ENCODE data around the gene CALN1. TPM values are rescaled to one million over a fixed set of nuclear protein-coding genes. Genes with fewer than 3 reads are reported as not detected.
"Not testable (repeated sequence)": the region's sequence is repeated elsewhere in the genome, so short reads cannot be mapped to it uniquely, and the experiment has no call there.

Gene CALN1
- total RNA-seq, 1 donor = under 0.01 TPM

DNA sequence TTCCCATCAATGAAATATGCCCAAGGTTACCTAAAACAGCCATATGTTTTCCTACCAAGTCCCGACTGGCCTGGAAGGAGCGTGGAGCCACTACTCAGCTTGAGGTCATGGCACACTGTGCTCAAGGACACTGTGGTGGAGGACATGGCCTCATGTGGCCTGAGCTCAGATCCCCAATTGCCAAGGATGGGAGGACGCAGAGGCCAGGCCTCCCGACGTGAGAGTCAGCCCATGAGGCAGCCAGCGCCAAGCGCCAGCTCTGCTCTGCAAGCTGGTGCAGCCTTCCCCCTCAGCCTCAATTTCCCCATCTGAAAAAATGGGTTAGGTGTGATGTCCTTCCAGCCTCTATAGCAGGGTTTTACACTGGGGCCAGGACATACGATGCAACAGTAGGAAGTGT is 302.6 kb downstream of the CALN1 start:
- Histone ChIP-seq H3K27me3 (ENCODE audit: insufficient read depth, low read length) (no peaks in the 10 kb centered on the region), H3K4me1 (ENCODE audit: insufficient read depth, low read length) (no peaks in the 10 kb centered on the region), H3K4me3 (ENCODE audit: low read length) (no peak overlapping the region), H3K9me3 (ENCODE audit: low read depth, low read length) (no peaks in the 10 kb centered on the region)

DNA sequence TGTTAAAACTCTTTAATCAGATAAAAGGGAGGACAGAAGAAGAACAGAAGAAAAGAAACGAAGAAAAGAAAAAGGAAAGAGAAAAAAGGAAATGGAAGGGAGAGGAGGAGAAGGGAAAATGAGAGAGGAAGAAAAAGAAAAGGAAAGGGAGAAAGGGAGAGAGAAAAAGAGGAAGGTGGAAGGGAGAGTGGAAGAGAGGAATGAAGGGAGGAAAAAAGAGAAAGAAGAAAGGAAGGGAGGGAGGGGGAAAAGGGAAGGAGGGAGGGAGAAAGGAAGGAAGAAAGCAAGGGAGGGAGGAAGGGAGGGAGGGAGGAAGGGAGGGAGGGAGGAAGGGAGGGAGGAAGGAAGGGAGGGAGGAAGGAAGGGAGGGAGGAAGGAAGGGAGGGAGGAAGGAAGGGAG is 305.7 kb downstream of the CALN1 start:
- Histone ChIP-seq H3K4me3 (ENCODE audit: low read length) (no peak overlapping the region), H3K27me3 (ENCODE audit: insufficient read depth, low read length) (no peaks in the 10 kb centered on the region), H3K4me1 (ENCODE audit: insufficient read depth, low read length) (no peaks in the 10 kb centered on the region), H3K9me3 (ENCODE audit: low read depth, low read length) (no peaks in the 10 kb centered on the region)

DNA sequence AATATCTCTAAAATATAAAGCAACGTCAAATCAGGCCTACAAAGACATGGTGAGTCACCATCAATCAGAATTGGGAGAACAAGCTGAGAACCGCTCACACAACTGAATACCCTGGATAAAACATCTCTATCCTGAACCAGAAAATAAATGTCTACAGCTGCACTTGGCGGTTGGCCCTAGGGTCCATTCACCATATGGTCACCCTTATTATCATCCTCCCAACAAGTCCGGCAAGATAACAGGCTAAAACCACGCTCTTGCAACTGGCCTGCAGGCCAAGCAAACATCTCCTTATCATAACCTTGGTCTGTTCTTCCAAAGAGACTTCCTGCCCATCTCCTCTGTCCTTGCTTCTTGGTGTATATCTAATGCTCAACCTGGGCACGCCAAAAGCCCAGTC is 310.7 kb downstream of the CALN1 start:
- H3K4me1 ChIP-seq (ENCODE audit: insufficient read depth, low read length) = no peaks in the 10 kb centered on the region
- no peaks in the 10 kb centered on the region for H3K27me3 ChIP-seq (ENCODE audit: insufficient read depth, low read length)

DNA sequence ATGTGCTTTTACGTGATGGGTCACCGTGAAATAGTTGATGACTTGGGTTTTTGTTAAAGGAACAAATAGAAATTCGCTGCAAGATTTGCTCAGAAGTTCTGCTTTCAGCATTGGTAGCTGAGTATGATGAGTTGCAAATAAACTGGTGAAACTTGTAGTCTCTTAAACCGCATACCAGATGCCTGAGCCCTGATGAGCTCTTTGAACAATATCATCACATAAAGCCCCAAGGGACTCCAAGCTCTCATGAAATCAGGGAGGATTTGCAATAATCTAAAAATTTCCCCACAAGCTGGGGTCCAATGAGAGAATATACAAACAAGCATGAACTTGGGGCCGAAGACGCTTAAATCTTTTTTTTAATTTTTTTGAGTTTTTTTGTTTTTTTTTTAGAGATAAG is 312.4 kb downstream of the CALN1 start:
- no peaks in the 10 kb centered on the region for H3K9me3 ChIP-seq (ENCODE audit: low read depth, low read length)
- no peaks in the 10 kb centered on the region for H3K27me3 ChIP-seq (ENCODE audit: insufficient read depth, low read length)
- H3K4me1 ChIP-seq (ENCODE audit: insufficient read depth, low read length) = no peaks in the 10 kb centered on the region
- H3K4me3 ChIP-seq (ENCODE audit: low read length) = no peak overlapping the region

More for the DNA sequence above, 310.7 kb downstream of the CALN1 start:
- no peak overlapping the region for H3K4me3 ChIP-seq (ENCODE audit: low read length)
- H3K9me3 ChIP-seq (ENCODE audit: low read depth, low read length) = no peaks in the 10 kb centered on the region

DNA sequence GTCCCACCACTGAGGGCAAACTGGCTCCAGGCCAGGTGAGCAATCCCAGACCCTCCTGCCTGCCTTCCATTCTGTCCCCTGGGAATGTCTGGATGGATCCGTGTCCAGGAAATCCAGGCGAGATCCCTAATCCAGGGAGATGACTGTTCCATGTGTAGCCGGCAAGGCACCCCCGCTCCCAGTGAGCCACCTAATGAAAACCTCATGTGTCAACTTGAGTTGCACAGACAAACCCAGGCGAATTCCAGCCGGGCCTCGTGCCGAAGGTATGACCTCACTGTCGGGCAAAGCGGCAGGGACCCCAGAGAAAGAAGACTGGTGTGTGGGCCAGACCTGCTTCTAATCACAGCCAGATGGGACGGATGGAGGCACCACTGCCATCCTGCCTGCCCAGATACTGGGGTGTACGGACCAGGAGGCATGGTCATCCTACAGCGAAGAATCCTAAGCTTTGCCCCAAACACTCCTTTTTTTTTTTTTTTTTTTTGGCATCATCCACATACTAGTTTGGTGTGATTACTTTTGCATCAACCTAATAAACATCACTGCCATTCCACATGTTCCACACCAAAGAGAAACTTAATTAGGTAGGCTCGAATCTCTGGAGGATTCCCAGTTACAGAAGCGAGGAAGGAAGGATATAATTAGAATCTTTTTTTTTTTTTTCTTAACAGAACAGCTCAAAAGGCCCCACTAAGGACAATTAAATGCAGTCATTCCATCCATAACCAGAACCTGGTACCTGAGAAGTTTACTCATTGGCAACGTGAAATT is 313.1 kb downstream of the CALN1 start:
- H3K4me1 ChIP-seq (ENCODE audit: insufficient read depth, low read length) = no peaks in the 10 kb centered on the region
- no peaks in the 10 kb centered on the region for H3K27me3 ChIP-seq (ENCODE audit: insufficient read depth, low read length)
- H3K4me3 ChIP-seq (ENCODE audit: low read length) = no peak overlapping the region
- H3K9me3 ChIP-seq (ENCODE audit: low read depth, low read length) = no peaks in the 10 kb centered on the region

DNA sequence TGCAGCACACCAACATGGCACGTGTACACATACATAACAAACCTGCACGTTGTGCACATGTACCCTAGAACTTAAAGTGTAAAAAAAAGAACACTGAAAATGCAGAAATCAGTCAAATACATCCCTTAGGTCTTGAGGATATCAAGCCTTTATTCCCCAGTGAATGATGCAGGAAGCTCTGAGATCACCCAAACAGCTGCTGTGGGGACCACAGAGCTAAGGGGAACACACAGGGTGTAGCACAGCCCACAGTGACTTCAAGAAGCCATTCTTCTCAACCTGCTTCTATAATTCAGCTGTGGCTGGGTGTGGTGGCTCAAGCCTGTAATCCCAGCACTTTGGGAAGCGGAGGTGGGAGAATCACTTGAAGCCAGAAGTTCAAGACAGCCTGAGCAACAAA is 314.9 kb downstream of the CALN1 start:
- Histone ChIP-seq H3K4me1 (ENCODE audit: insufficient read depth, low read length) (no peaks in the 10 kb centered on the region), H3K9me3 (ENCODE audit: low read depth, low read length) (no peaks in the 10 kb centered on the region), H3K27me3 (ENCODE audit: insufficient read depth, low read length) (no peaks in the 10 kb centered on the region), H3K4me3 (ENCODE audit: low read length) (no peak overlapping the region)

DNA sequence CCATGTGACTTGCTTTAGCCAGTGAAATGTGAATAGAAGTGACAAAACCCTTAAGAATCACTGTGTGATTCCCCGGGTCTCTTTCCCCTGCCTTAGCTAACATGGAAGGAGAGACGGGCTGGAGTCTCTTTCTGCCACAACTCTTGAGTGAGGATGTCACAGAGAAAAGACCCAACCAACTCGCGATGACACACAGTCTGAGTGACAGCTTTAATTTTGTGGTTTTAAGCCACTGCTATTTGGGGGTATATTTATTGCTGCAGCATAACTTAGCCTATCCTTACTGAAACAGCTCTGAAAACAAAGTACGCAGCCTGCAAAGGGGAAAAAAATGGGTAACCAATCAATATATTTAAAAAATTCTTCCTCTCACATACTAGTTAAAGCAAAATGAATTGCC is 319.4 kb downstream of the CALN1 start:
- no peaks in the 10 kb centered on the region for H3K27me3 ChIP-seq (ENCODE audit: insufficient read depth, low read length)
- H3K4me1 ChIP-seq (ENCODE audit: insufficient read depth, low read length) = no peaks in the 10 kb centered on the region
- H3K9me3 ChIP-seq (ENCODE audit: low read depth, low read length) = no peaks in the 10 kb centered on the region
- no peak overlapping the region for H3K4me3 ChIP-seq (ENCODE audit: low read length)

DNA sequence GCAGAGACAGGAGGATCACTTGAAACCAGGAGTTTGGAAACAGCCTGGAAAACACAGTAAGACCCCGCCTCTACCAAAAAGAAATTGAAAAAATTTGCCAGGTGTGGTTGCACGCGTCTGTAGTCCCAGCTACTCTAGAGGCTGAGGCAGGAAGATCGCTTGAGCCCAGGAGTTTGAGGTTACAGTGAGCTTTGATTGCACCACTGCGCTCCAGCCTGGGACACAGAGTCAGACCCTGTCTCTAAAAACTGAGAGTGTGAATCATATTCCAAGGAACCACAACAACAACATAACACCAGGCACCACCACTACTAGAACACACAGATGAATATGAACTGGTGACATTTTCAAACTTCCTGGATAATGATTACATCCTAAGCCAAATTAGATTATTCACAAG is 324.2 kb downstream of the CALN1 start:
- no peaks in the 10 kb centered on the region for H3K4me1 ChIP-seq (ENCODE audit: insufficient read depth, low read length)
- H3K9me3 ChIP-seq (ENCODE audit: low read depth, low read length) = no peaks in the 10 kb centered on the region
- H3K27me3 ChIP-seq (ENCODE audit: insufficient read depth, low read length) = no peaks in the 10 kb centered on the region
- no peak overlapping the region for H3K4me3 ChIP-seq (ENCODE audit: low read length)

DNA sequence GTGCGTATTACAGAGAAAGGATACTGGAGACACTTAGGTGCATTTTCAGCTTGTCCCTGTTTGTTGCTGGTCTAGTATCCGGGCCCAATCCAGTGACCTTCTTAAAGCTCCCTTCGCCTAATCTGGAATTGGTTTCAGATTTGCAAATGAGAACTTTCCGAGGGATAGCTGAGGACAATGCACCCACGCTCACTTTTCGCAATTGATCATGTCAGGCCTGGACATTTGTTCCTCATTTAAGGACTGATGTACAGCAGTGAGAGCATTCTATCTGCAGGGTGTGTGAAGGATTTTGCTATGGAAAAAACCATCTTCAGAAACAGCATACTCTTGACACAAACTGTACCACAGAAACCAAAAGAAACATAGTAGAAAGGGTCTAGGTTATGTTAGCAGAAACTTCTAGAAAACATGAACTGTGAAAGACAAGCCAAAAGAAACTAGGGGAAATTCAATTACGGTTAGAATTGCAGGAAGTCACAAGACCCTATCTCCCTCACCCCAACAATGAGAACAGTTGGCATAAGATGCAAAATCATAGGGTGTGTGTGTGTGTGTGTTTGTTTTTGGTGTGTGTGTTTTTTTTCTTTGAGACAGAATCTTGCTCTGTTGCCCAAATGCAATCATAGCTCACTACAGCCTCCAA is 331.1 kb downstream of the CALN1 start:
- Histone ChIP-seq H3K4me1 (ENCODE audit: insufficient read depth, low read length) (no peaks in the 10 kb centered on the region), H3K9me3 (ENCODE audit: low read depth, low read length) (no peaks in the 10 kb centered on the region), H3K27me3 (ENCODE audit: insufficient read depth, low read length) (no peaks in the 10 kb centered on the region), H3K4me3 (ENCODE audit: low read length) (no peak overlapping the region)

DNA sequence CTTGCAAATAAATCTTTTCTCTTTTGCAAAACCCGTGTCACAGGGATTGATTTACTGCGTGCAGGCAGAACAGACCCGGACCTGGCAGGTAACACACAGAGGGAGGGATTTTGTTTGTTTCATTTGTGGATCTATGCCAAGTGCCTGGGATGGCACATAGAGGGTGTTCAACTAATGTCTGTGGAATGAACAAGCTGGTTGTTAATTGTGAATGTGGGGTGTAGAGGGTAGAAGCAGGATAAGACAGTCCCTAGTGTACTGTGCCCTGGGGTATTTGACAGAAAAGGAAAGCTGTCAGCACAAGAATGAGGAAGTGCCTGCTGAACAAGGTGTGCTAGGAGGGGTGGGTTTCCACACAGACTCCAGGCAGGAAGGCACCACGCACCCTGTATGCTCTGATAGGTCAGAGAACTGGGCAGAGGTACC is 331.8 kb downstream of the CALN1 start:
- no peak overlapping the region for H3K4me3 ChIP-seq (ENCODE audit: low read length)
- H3K4me1 ChIP-seq (ENCODE audit: insufficient read depth, low read length) = no peaks in the 10 kb centered on the region
- no peaks in the 10 kb centered on the region for H3K27me3 ChIP-seq (ENCODE audit: insufficient read depth, low read length)
- no peaks in the 10 kb centered on the region for H3K9me3 ChIP-seq (ENCODE audit: low read depth, low read length)

DNA sequence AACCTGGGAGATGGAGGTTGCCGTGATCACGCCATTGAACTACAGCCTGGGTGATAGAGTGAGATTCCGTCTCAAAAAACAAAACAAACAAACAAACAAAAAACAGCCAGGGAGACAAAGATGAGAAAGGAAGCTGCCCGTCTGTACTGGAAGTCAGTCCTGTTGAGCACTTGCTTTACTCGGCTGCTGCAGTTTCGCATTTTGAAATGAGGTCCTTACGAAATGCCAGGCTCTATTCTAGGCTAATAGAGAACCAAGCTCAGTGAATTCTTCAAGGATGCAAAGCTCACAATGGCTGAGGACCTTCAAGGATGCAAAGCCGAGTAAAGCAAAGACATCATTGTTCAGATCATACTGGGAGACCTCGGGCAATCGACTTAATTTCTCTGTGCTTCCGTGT is 333.3 kb downstream of the CALN1 start:
- H3K4me1 ChIP-seq (ENCODE audit: insufficient read depth, low read length) = no peaks in the 10 kb centered on the region
- H3K9me3 ChIP-seq (ENCODE audit: low read depth, low read length) = no peaks in the 10 kb centered on the region
- no peak overlapping the region for H3K4me3 ChIP-seq (ENCODE audit: low read length)
- no peaks in the 10 kb centered on the region for H3K27me3 ChIP-seq (ENCODE audit: insufficient read depth, low read length)

DNA sequence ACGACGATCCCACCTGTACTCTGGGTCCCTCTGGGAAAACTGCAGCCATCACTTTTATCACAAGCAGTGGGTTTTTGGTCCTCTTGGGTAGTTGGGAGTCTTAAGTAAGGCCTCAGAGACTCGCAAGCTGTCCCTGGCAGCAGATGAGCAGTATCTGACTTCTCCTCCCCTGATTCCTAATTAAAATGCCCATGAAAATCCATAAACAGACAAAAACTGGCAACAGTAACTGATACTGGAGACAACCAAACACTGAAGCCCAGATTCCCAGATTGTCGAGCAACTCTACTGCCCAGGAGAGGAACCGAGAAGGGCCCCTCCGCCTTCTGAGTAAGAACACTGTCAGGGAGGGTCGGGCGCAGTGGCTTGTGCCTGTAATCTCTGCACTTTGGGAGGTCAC is 333.8 kb downstream of the CALN1 start:
- no peaks in the 10 kb centered on the region for H3K4me1 ChIP-seq (ENCODE audit: insufficient read depth, low read length)
- no peak overlapping the region for H3K4me3 ChIP-seq (ENCODE audit: low read length)
- H3K27me3 ChIP-seq (ENCODE audit: insufficient read depth, low read length) = no peaks in the 10 kb centered on the region
- H3K9me3 ChIP-seq (ENCODE audit: low read depth, low read length) = no peaks in the 10 kb centered on the region

DNA sequence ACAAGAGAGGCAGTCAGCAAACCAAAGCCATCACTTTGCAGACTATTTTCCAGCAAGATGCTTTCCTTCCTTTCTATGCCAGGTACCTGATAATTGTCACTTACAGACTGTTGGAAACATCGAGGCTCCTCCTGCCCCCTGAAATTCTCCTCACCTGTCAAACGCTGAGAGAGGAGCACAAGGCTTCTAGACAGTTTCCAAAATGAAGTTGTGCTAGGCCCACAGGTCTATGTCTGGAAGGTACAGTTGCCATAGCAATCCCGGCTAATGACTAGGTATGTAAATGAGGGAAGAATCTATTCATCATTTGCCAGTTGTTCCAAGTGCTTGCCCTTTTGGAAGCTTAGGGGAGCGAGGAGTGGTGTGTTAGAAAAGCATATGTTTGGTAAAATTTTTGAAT is 334.4 kb downstream of the CALN1 start:
- Histone ChIP-seq H3K27me3 (ENCODE audit: insufficient read depth, low read length) (no peaks in the 10 kb centered on the region), H3K4me3 (ENCODE audit: low read length) (no peak overlapping the region)

DNA sequence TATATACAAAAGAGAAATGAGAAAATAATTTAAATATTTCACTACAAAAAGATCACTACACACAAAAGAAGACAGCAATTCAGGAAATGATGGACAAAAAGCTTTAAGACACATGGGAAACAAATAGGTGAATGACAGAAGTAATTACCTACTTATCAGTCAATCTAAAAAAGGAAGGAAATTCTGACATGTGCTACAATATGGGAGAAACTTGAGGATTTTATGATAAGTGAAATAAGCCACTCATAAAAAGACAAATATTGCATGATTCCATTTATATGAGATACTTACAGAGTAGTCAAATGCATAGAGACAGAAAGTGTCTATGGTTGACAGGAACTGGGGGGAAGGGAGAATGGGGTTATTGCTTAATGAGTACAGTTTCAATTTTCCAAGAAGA is 339.2 kb downstream of the CALN1 start:
- Histone ChIP-seq H3K4me1 (ENCODE audit: insufficient read depth, low read length) (no peaks in the 10 kb centered on the region), H3K4me3 (ENCODE audit: low read length) (no peak overlapping the region), H3K9me3 (ENCODE audit: low read depth, low read length) (peaks cover 7% of the 10 kb centered on the region), H3K27me3 (ENCODE audit: insufficient read depth, low read length) (no peaks in the 10 kb centered on the region)

More for the DNA sequence above, 334.4 kb downstream of the CALN1 start:
- Histone ChIP-seq H3K4me1 (ENCODE audit: insufficient read depth, low read length) (no peaks in the 10 kb centered on the region), H3K9me3 (ENCODE audit: low read depth, low read length) (no peaks in the 10 kb centered on the region)

DNA sequence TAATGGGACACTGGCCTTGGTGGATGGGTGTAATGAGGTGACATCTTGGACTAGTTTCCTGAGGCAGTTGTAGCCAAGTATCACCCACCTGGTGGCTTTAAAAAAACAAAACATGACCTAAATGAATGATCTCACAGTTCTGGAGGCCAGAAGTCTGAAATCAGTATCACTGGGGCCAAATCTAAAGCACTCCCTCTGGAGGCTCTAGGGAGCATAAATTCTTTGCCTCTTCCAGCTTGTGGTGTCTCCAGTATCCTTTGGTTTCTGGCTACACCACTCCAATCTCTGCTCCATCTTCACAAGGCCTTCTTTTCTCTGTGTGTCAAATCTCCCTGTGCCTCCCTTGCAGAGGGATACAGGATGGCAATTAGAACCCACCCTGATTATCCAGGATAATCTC is 342.9 kb downstream of the CALN1 start:
- Histone ChIP-seq H3K4me3 (ENCODE audit: low read length) (no peak overlapping the region), H3K9me3 (ENCODE audit: low read depth, low read length) (peaks cover 7% of the 10 kb centered on the region), H3K27me3 (ENCODE audit: insufficient read depth, low read length) (no peaks in the 10 kb centered on the region), H3K4me1 (ENCODE audit: insufficient read depth, low read length) (no peaks in the 10 kb centered on the region)

DNA sequence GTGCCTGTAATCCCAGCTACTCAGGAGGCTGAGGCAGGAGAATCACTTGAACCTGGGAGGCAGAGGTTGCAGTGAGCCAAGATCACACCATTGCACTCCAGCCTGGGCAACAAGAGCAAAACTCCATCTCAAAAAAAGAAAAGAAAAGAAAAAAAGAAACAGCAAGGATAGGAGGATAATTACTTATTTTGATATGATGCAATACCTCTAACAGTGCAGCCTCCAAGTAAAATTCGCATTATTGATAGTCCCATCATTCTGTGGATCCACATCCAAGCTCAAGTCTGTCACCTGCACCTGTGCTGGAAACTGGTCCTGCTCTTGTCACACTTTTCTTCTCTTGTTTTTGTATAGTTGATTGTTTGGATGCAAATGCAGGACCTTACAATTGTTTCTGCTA is 346.4 kb downstream of the CALN1 start:
- not testable (repeated sequence) for H3K9me3 ChIP-seq (ENCODE audit: low read depth, low read length); H3K4me1 ChIP-seq (ENCODE audit: insufficient read depth, low read length); H3K27me3 ChIP-seq (ENCODE audit: insufficient read depth, low read length)

More for the DNA sequence above, 346.4 kb downstream of the CALN1 start:
- not testable (repeated sequence) for H3K4me3 ChIP-seq (ENCODE audit: low read length)

Data from mononuclear cell (primary cell).